GM18505 (cell line): Measurements from ENCODE around the gene CLDN34.

Experiments
- ATAC-seq: cut with Tn5 transposase; IDR thresholded peaks from one replicate; pipeline ENCODE4 v1.9.1; 2021; ENCODE audit not compliant: unreplicated experiment
- POLR2A ChIP-seq: IDR thresholded peaks from 4 replicates; pipeline ENCODE4 v1.6.1; 2011; ENCODE audit warnings: borderline replicate concordance; ENCODE audit not compliant: insufficient read depth, insufficient read length; ENCODE audit errors: extremely low read depth

Gene CLDN34

GRCh38 chrX:9947131-9947794 is 19.9 kb upstream of the CLDN34 start:
- no peak for ATAC-seq
- TF ChIP-seq POLR2A, result no peak

- ATAC-seq, result no peak
- no peak for TF ChIP-seq POLR2A
Measured at GRCh38 chrX:9948406-9948805, 18.8 kb upstream of the CLDN34 start.

- TF ChIP-seq POLR2A, result no peak
- ATAC-seq, result no peak
Measured at GRCh38 chrX:9952300-9952699, 14.9 kb upstream of the CLDN34 start.

- ATAC-seq, result no peak
- no peak for TF ChIP-seq POLR2A
Measured at GRCh38 chrX:9953396-9953795, 13.8 kb upstream of the CLDN34 start.

- ATAC-seq, result no peak
- no peak for TF ChIP-seq POLR2A
Measured at GRCh38 chrX:9955506-9955905, 11.7 kb upstream of the CLDN34 start.

GRCh38 chrX:9957743-9958142 is 9.4 kb upstream of the CLDN34 start:
- TF ChIP-seq POLR2A, result no peak
- ATAC-seq, result no peak

- TF ChIP-seq POLR2A, result no peak
- ATAC-seq, result no peak
Measured at GRCh38 chrX:9958183-9958582, 9.0 kb upstream of the CLDN34 start.

GRCh38 chrX:9961750-9962149 is 5.4 kb upstream of the CLDN34 start:
- no peak for TF ChIP-seq POLR2A
- no peak for ATAC-seq

- TF ChIP-seq POLR2A, result no peak
- no peak for ATAC-seq
Measured at GRCh38 chrX:9977635-9978034, 10.5 kb downstream of the CLDN34 start.

- no peak for ATAC-seq
- TF ChIP-seq POLR2A, result no peak
Measured at GRCh38 chrX:9980401-9980800, 13.2 kb downstream of the CLDN34 start.

GRCh38 chrX:9980927-9981326 is 13.8 kb downstream of the CLDN34 start:
- no peak for TF ChIP-seq POLR2A
- no peak for ATAC-seq

GRCh38 chrX:9983441-9983840 is 16.3 kb downstream of the CLDN34 start:
- TF ChIP-seq POLR2A, result no peak
- no peak for ATAC-seq

GRCh38 chrX:9983846-9984245 is 16.7 kb downstream of the CLDN34 start:
- no peak for TF ChIP-seq POLR2A
- ATAC-seq, result no peak

- no peak for TF ChIP-seq POLR2A
- ATAC-seq, result no peak
Measured at GRCh38 chrX:9988762-9989161, 21.6 kb downstream of the CLDN34 start.

GRCh38 chrX:9992061-9992460 is 24.9 kb downstream of the CLDN34 start:
- no peak for TF ChIP-seq POLR2A
- no peak for ATAC-seq
